Measurements from ENCODE around the gene LRMDA.

Gene LRMDA

GRCh38 chr10:75801121-75801520, 369.7 kb downstream of the LRMDA start:
- no peak for TF ChIP-seq CTCF (IDR thresholded peaks at IDR 0.05; ENCODE audit: low read depth, low read length, missing control alignments)
- no peak overlapping the region for H3K4me3 ChIP-seq (ENCODE audit: low read depth, low read length)
- DNase-seq (ENCODE audit: low read depth) = no peak
- in situ Hi-C loops (cut with HindIII; ENCODE audit: low sequenced_read_pairs) = no loop called here

- in situ Hi-C loops (cut with HindIII; ENCODE audit: low sequenced_read_pairs) = no loop called here
- no peak for DNase-seq (ENCODE audit: low read depth)
- TF ChIP-seq CTCF (IDR thresholded peaks at IDR 0.05; ENCODE audit: low read depth, low read length, missing control alignments) = no peak
These were observed 370.2 kb downstream of the LRMDA start for GRCh38 chr10:75801661-75802060.

GRCh38 chr10:75803121-75803520, 371.7 kb downstream of the LRMDA start:
- DNase-seq (ENCODE audit: low read depth) = no peak
- TF ChIP-seq CTCF (IDR thresholded peaks at IDR 0.05; ENCODE audit: low read depth, low read length, missing control alignments) = no peak
- H3K4me3 ChIP-seq (ENCODE audit: low read depth, low read length) = no peak overlapping the region
- in situ Hi-C loops (cut with HindIII; ENCODE audit: low sequenced_read_pairs) = no loop called here

More at GRCh38 chr10:75801661-75802060, 370.2 kb downstream of the LRMDA start:
- no peak overlapping the region for H3K4me3 ChIP-seq (ENCODE audit: low read depth, low read length)

- H3K4me3 ChIP-seq (ENCODE audit: low read depth, low read length) = no peak overlapping the region
- in situ Hi-C loops (cut with HindIII; ENCODE audit: low sequenced_read_pairs) = no loop called here
- no peak for DNase-seq (ENCODE audit: low read depth)
- no peak for TF ChIP-seq CTCF (IDR thresholded peaks at IDR 0.05; ENCODE audit: low read depth, low read length, missing control alignments)
These were observed 372.6 kb downstream of the LRMDA start for GRCh38 chr10:75803816-75804552.

- in situ Hi-C loops (cut with HindIII; ENCODE audit: low sequenced_read_pairs) = no loop called here
- no peak for DNase-seq (ENCODE audit: low read depth)
- no peak overlapping the region for H3K4me3 ChIP-seq (ENCODE audit: low read depth, low read length)
- TF ChIP-seq CTCF (IDR thresholded peaks at IDR 0.05; ENCODE audit: low read depth, low read length, missing control alignments) = no peak
These were observed 374.8 kb downstream of the LRMDA start for GRCh38 chr10:75806186-75806585.

- no peak for DNase-seq (ENCODE audit: low read depth)
- no peak for TF ChIP-seq CTCF (IDR thresholded peaks at IDR 0.05; ENCODE audit: low read depth, low read length, missing control alignments)
- in situ Hi-C loops (cut with HindIII; ENCODE audit: low sequenced_read_pairs) = no loop called here
- H3K4me3 ChIP-seq (ENCODE audit: low read depth, low read length) = no peak overlapping the region
These were observed 376.0 kb downstream of the LRMDA start for GRCh38 chr10:75807456-75807855.

Data from astrocyte of the cerebellum (primary cell).